Cerebellar cortex (tissue), 1 donor: ENCODE data around the gene AIG1.
"Not testable (repeated sequence)": the region's sequence is repeated elsewhere in the genome, so short reads cannot be mapped to it uniquely, and the experiment has no call there.

Experiments
- DNase-seq: peaks from one replicate; pipeline ENCODE4 v3.0.0-alpha.2; 2015; ENCODE audit warnings: low spot score

AIG1 gene

GRCh38 chr6:143331362-143331761, 270.7 kb downstream of the AIG1 start:
- no peak for DNase-seq

GRCh38 chr6:143332153-143332845, 271.6 kb downstream of the AIG1 start:
- peak; percentile 56 for DNase-seq

- peak; percentile 25 for DNase-seq
These were observed 272.4 kb downstream of the AIG1 start for GRCh38 chr6:143333081-143333480.

DNA sequence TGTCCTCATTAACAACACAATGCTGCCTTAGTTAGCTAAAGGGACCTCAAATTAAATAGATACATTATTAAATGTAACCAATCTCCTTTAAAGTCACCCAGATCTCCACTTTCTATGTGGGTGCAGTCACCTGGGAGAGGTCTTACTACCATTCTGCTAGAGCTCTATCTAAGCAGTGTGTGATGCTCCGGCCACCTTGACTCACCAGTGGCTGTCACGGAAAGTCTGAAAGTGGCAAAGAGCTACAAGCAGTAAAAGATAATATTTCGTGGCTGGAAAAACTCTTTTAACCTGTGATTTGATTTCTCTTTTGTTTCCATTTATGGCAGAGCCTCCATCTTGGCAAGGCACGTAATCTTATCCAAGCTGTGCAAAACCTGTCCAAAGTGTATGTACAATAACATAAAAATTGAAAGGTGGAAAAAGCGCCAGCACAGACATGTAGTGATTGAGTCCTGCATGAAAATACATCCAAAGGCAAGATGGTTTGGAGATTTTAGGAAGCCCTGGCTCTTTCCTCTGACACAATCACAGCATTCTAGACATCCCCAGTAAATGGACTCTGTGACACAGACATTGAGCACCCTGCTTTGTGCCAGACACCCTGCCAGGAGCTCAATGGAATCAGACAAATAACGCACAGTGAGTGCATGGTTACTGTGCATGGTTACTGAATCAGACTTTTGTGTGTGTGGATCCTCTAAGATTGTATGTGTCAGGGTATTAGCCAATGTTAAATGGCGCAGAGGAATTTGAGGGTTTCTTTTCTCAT, 273.2 kb downstream of the AIG1 start:
- DNase-seq, result peak; percentile 57

DNA sequence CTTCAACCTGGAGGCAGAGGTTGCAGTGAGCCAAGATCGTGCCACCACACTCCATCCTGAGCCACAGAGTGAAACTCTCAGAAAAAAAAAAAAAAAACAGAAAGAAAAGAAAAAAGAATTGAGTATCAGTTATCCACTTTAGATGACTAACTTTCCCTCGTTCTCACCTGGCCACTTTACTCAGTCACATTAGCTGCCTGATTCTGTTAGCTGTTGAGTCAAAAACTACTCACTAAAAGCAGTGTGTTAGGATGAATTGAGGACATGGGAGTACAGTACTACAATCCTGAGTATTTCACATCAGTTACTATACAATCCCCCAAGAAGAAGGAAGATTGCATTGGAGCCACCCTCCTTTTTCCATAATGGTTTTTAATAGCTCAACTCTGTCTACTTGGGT, 275.2 kb downstream of the AIG1 start:
- DNase-seq, result no peak

GRCh38 chr6:143336446-143337152, 275.9 kb downstream of the AIG1 start:
- no peak for DNase-seq

DNA sequence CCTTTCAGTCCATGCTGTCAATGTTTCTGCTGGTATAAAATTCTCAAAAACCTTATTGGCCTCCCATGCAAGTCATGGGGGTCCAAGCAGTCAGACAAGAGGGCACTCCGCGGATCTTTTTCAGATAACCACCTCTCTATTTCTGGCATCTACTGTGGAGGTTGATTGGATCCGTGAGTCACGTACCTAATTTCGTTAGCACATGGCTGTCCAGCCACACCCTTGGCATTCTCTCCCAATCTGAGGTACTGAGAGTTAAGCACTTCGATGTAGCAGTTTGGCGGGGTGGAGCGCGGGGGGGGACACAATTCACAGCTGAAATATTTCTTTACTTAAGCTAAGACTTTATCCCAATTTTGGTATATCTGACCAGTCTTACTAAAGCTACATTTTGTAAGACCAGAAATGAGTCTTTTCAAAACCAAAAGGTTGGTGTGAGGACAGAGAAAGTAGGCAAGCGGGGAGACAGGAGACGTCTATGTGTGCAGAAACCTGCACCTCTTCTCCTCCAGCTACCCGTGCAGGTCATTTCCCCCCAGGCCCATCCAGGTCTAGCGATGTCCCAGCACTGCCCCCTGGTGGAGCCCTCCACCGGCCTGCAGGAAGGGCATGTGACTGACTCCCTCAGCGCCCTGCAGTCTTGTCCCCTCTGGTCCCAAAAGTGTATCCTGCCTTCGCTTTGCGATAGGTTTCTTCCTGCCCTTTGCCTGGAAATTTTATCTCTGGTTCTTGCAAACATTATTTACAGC, 276.7 kb downstream of the AIG1 start:
- peak; percentile 13 for DNase-seq

- DNase-seq, result no peak
These were observed 278.5 kb downstream of the AIG1 start for GRCh38 chr6:143339223-143339622.

DNA sequence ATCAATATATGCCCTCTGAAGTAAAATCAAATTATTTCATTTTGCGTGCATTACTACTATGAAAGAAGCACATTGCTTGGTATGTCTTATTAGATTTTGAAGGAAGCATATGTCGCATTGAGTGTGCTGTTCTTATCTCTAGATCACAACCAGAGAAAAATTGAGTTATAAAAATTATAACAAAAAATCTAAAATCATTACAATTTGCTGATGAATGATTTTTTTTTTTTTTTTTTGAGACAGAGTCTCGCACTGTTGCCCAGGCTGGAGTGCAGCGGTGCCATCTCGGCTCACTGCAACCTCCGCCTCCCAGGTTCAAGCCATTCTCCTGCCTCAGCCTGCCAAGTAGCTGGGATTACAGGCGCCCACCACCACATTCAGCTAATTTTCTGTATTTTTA, 284.8 kb downstream of the AIG1 start:
- DNase-seq, result not testable (repeated sequence)

DNA sequence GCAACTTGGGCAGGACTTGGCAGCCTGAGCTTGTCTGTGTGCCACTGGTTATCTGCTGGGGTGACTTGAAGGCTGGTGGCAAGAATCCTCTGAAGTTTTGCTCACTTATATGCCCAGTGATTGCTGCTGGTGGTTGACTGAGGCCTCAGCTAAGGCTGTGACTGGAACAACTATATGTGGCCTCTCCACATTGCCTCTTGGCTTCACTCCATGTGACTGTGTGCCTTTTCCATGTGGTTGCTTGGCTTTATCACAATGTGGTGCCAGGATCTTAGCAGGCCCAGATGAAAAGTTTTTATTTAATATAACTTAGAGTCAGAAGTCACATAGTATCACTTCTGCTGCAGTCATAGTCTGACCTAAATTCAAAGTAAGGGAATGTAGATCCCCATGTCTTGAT, 285.3 kb downstream of the AIG1 start:
- DNase-seq, result no peak

- DNase-seq, result no peak
These were observed 287.8 kb downstream of the AIG1 start for GRCh38 chr6:143348531-143348930.

- no peak for DNase-seq
These were observed 288.8 kb downstream of the AIG1 start for GRCh38 chr6:143349530-143349929.

DNA sequence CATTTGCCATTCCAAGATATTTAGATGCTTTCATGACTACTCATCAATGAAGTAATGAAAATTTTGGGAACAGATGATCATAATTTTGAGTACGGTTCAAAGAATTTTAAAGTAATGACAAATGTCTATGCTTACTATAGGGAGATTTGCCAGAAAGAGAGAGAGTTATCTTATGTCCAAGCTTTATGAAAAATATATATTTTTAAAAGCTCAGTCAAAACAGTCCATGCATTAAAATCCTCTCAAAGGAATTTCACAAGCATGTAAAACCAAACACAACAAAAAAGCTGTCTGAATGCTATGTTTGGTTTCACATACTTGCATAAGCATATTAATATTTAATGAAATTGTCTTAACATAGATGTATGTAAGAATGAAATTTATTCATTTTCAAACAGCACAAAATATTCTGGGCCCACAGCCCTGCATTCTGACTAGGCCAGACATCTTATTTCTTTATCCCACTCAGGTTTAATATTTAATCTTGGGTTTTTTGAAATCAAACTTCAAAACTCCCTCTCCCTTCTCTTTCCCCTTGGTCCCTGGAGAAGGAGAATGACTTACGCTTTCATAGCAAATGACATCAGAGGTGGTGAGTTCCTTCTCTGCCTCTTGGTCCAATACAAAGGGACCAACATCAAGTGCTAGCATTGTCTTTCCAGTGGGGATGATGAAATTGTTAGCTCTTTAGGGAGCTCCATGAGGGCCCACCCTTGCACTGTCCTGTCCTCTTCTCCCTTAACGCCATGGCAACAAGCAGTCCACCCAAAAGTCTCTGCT, 295.6 kb downstream of the AIG1 start:
- DNase-seq, result no peak

DNA sequence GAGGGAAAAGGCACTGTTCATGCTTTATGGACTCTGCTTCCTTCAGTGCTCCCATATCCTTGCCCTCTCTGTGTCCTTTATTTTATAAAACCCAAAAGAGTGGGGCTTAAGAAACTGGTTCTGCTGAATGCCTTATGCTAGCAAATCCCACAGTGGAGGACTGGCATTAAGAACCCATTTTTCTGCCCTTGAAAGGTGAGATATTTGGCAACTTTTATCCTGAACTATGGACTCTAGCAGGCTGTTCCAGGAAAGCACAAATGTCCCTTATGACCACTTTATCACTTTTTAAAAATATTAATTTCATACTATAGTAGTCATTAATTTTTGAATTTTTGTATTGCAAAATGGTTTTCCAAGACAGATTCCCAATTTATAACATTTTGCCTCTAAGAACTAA, 296.5 kb downstream of the AIG1 start:
- no peak for DNase-seq

DNA sequence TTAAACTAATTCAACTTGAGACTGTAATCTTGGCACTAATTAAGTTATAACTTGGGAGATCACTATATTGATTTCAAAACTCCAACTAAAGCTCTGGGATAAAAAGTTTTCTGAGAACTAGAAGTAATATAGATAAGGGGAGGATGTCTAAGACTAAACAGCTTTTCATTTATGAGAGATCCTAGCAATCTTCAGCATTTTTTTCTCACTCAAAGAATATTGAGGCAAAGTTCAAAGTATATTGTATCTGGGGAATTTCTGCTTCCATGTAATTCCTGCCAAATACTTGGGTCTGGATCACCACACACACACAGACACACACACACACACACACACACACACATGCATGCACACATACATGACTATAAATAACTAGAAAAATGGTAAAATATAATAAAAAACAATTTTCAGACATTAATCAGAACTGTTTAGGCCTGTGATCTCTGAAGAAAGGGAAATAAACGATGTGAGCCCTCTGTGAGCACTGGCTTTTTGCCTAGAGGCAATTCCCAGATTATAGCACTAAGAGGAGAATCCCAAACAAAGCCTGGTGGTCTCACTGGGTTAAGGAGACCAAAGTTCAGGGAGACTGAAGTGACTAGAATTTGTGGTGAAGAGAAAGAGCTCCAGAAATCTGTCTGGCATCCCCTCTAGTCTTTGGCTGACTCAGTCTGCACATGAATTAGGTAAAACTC, 297.0 kb downstream of the AIG1 start:
- DNase-seq, result no peak

DNA sequence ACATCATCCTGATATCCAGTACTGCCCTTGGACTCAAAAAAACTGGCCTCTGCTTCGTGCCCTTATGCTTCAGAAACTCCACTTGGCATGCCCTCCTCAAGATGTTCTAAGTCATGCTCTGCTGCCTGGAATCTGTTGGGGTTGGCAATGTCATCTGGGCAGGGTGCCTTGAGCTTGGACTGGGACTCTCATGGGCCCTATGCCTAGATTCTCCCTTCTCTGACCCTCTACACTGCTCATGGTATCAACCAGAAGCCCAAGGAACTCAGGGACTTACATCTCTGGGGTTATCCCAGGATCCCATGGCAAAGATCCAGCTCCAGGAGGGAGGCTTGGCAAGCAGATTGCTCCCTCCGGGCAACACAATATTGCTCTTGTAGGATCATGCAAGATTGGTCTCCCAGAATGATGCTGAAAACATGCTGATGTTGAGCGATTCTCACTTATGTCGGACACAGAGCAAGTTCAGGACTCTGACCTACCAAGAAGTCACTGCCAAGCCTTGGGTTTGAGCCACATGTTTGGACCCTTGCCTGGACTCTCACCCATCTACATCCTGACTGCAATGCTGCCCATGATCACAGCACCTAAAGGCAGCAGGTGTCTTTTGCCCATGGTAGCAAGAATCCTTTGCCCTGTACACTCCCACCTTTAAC, 301.0 kb downstream of the AIG1 start:
- peak; percentile 55 for DNase-seq

- DNase-seq, result no peak
These were observed 301.5 kb downstream of the AIG1 start for GRCh38 chr6:143362192-143362558.

DNA sequence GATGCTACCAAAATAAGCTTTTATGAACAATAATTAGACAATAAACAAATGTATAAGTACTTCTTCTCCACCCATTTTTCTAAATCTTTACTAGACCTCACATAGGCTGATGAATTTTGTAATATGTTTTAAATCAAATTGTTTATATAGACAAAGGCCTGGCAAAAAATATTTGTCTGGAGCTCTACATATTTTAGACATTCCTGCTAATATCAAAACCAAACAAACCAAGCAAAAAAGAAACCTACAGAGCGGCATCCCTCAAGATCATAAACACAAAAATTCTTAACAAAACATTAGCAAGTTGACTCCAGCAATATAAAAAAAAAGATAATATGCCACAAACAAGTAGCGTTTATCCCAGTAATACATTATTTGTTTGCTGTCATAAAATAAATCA, 302.6 kb downstream of the AIG1 start:
- DNase-seq, result no peak

DNA sequence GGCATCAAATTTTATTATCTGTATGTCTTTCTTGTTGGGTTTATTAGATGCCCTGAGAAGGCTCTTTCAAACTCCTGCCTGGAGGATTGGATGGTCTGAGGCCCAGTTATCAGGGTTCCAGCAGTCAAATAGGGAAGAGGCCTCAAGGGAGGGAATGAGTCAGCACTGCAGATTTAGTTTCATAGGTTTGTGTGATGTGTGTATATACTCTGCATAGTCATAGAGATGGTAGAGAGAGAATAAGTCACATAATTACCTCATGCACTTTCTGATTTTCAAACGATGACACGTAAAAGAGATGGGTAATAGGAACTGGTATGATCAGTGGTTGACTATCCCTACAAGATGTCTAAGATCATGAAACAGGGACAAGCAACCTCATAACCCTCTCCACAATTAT, 307.7 kb downstream of the AIG1 start:
- DNase-seq, result no peak

DNA sequence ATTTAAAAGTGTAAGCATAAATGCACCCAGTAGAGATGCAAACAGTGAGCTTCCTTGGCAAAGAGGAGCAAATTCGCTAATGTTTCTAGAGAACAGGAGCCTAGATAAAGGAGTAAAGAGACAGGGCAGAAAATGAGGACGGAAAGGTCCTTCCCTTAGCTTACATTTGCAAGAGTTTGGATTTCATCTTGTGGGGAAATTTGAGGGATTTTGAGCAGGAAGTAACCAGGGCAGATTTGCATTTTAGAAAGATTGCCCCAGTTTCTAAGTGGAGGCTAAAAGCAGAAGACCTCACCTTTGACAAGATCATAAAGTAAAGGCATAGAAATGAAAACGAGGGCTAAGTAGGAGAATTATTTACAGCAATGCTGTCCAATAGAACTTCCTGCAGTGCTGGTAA, 309.3 kb downstream of the AIG1 start:
- DNase-seq, result no peak
